ENCODE data around the gene MRPS6.

- TF ChIP-seq EP300 (IDR thresholded peaks at IDR 0.05) (no peak), CTCF (IDR thresholded peaks at IDR 0.05) (no peak)
These were observed 117.4 kb downstream of the MRPS6 start for GRCh38 chr21:34190576-34191321.
